ENCODE data around the gene CMKLR1.

The CMKLR1 gene

DNA sequence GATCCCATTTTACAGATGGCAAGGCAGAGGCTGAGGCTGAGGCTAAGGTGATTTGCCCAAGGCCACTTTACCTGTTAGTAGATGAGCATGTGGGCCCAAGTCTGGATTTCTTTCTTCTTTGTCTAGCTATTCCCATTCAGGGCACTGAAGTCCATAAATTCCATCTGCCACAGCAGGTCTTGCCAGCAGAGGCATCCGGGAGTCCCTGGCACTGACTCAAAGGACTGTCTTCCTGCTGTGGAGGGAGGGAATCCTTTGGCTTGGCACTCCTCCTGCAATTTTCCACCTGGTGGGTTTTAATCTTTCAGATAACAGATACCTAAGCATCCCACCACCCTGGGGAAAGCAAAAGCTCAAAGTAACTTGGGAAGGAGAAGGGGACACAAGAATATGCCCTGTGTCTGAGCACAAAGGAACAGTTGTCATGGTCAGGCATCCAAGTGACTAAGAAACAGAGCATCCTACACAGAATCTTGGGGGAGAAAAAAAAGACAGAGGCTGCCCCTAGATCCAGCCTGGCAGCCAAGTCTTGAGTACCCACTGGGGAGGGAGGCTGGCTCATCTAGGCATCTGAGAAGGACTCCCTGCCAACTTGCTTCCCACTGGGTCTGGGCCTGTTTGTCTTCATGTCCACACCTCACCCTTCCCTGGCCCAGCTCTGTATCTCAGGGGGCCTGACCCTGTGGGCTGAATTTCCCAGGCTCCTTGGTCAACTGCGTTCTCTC, 35.6 kb upstream of the CMKLR1 start:
- no peak for DNase-seq (ENCODE audit: low read depth in 1 of 2, low spot score in 1 of 2)
- Histone ChIP-seq H3K4me3 (replicated peaks; ENCODE audit: insufficient read depth, low read length) (no peak overlapping the region), H3K27ac (replicated peaks) (no peak overlapping the region), H3K27me3 (ENCODE audit: insufficient read depth, poor library complexity, severe bottlenecking) (no peaks in the 10 kb centered on the region)
- TF ChIP-seq, protein P1, sequence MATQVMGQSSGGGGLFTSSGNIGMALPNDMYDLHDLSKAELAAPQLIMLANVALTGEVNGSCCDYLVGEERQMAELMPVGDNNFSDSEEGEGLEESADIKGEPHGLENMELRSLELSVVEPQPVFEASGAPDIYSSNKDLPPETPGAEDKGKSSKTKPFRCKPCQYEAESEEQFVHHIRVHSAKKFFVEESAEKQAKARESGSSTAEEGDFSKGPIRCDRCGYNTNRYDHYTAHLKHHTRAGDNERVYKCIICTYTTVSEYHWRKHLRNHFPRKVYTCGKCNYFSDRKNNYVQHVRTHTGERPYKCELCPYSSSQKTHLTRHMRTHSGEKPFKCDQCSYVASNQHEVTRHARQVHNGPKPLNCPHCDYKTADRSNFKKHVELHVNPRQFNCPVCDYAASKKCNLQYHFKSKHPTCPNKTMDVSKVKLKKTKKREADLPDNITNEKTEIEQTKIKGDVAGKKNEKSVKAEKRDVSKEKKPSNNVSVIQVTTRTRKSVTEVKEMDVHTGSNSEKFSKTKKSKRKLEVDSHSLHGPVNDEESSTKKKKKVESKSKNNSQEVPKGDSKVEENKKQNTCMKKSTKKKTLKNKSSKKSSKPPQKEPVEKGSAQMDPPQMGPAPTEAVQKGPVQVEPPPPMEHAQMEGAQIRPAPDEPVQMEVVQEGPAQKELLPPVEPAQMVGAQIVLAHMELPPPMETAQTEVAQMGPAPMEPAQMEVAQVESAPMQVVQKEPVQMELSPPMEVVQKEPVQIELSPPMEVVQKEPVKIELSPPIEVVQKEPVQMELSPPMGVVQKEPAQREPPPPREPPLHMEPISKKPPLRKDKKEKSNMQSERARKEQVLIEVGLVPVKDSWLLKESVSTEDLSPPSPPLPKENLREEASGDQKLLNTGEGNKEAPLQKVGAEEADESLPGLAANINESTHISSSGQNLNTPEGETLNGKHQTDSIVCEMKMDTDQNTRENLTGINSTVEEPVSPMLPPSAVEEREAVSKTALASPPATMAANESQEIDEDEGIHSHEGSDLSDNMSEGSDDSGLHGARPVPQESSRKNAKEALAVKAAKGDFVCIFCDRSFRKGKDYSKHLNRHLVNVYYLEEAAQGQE (IDR thresholded peaks at IDR 0.05; ENCODE audit: insufficient replicate concordance, low read depth): no peak
- TF ChIP-seq, protein P2, sequence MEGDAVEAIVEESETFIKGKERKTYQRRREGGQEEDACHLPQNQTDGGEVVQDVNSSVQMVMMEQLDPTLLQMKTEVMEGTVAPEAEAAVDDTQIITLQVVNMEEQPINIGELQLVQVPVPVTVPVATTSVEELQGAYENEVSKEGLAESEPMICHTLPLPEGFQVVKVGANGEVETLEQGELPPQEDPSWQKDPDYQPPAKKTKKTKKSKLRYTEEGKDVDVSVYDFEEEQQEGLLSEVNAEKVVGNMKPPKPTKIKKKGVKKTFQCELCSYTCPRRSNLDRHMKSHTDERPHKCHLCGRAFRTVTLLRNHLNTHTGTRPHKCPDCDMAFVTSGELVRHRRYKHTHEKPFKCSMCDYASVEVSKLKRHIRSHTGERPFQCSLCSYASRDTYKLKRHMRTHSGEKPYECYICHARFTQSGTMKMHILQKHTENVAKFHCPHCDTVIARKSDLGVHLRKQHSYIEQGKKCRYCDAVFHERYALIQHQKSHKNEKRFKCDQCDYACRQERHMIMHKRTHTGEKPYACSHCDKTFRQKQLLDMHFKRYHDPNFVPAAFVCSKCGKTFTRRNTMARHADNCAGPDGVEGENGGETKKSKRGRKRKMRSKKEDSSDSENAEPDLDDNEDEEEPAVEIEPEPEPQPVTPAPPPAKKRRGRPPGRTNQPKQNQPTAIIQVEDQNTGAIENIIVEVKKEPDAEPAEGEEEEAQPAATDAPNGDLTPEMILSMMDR (IDR thresholded peaks at IDR 0.05; ENCODE audit: insufficient read depth, low read length): no peak
- TF ChIP-seq POLR2AphosphoS5 (IDR thresholded peaks at IDR 0.05; ENCODE audit: low read depth) (no peak), SPI1 (IDR thresholded peaks at IDR 0.05; ENCODE audit: borderline replicate concordance, low read depth) (no peak), GABPA (IDR thresholded peaks at IDR 0.05; ENCODE audit: low read depth) (no peak)

DNA sequence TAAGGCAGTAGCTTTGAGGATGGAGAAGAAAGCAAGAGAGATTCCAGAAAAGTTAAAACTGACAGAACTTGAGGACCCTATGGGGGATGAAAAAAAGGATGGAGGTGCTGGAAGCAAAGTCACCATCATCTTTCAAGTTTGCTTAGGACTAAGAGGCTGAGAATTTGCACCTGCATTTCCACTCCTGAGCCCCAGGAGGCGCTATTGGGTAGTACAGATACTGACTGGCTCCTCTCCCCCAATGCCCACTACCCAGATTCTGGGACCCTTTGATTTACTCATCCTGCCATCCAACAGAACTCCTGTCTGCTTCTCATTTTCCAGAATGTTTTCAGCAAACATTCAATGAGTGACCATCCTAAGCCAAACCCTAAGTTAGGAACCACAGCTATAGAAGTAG, 34.0 kb upstream of the CMKLR1 start:
- TF ChIP-seq, protein P2 (IDR thresholded peaks at IDR 0.05; ENCODE audit: insufficient read depth, low read length): peak; percentile 1
- TF ChIP-seq GABPA (IDR thresholded peaks at IDR 0.05; ENCODE audit: low read depth): no peak
- no peak for TF ChIP-seq SPI1 (IDR thresholded peaks at IDR 0.05; ENCODE audit: borderline replicate concordance, low read depth)
- TF ChIP-seq, protein P1 (IDR thresholded peaks at IDR 0.05; ENCODE audit: insufficient replicate concordance, low read depth): no peak
- no peak for TF ChIP-seq POLR2AphosphoS5 (IDR thresholded peaks at IDR 0.05; ENCODE audit: low read depth)
- no peak for DNase-seq (ENCODE audit: low read depth in 1 of 2, low spot score in 1 of 2)

DNA sequence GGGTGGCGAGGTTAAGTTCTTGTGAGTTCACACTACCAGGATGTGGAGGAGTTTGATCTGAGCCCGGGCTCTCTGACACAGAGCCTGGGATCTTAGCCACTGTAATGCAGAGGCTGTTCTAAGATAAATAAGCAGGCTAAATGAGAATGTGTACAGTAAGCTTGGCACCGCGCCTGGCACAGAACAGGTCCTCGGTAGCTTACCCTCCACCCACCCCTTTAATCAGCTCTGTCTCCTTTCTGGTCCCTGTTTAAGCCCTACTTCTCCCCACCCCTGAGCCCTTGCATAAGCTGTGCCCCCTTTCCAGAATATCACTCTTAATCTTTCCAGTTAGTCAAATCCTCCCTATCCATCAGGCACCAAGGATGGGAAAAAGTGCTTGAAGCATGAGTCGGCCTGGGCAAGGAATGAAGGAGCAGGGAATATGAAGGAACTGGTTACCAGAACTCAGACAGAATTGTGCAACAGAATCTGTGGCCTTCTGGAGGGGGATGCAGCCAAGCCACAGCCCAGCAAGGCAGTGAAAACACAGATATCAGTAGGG, 32.8 kb upstream of the CMKLR1 start:
- no peak overlapping the region for H3K4me3 ChIP-seq (replicated peaks; ENCODE audit: insufficient read depth, low read length)
- H3K27ac ChIP-seq (replicated peaks): no peak overlapping the region
- peak in 1 of 2 experiments; percentile 57 for DNase-seq (ENCODE audit: low read depth in 1 of 2, low spot score in 1 of 2)
- H3K27me3 ChIP-seq (ENCODE audit: insufficient read depth, poor library complexity, severe bottlenecking): no peaks in the 10 kb centered on the region
- TF ChIP-seq, protein P1 (IDR thresholded peaks at IDR 0.05; ENCODE audit: insufficient replicate concordance, low read depth): no peak
- TF ChIP-seq SPI1 (IDR thresholded peaks at IDR 0.05; ENCODE audit: borderline replicate concordance, low read depth): no peak
- TF ChIP-seq, protein P2 (IDR thresholded peaks at IDR 0.05; ENCODE audit: insufficient read depth, low read length): no peak
- no peak for TF ChIP-seq POLR2AphosphoS5 (IDR thresholded peaks at IDR 0.05; ENCODE audit: low read depth)
- no peak for TF ChIP-seq GABPA (IDR thresholded peaks at IDR 0.05; ENCODE audit: low read depth)

More for the DNA sequence above, 34.0 kb upstream of the CMKLR1 start:
- no peak overlapping the region for H3K27ac ChIP-seq (replicated peaks)
- no peaks in the 10 kb centered on the region for H3K27me3 ChIP-seq (ENCODE audit: insufficient read depth, poor library complexity, severe bottlenecking)
- H3K4me3 ChIP-seq (replicated peaks; ENCODE audit: insufficient read depth, low read length): no peak overlapping the region
